ENCODE data around the gene ZNF337. TPM values are rescaled to one million over a fixed set of nuclear protein-coding genes. Genes with fewer than 3 reads are reported as not detected.

Gene ZNF337
- total RNA-seq, 1 experiment from 2014 or later: 6.9 TPM

DNA sequence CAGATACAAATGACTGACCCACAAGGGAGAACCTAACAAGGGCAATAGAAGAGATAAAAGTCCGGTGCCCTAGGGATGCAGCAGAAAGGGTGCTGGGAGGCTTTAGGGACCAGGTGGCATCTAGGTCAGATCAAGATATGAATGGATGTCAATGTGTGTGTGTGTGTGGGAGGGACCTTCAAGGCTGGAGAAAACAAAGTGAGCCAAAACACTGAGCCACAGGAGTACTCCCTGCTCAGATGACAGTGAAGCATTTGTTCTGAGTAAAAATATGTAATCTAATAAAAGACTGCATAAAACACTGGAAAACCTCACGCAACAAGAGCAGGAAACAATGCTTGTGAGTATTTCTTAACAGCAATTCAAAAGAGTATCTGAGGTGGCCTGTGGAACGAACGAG is 28.2 kb downstream of the ZNF337 start:
- CTCF ChIA-PET: no interaction called here

GRCh38 chr20:25659999-25660398 is 36.7 kb downstream of the ZNF337 start:
- ChIA-PET POLR2A (no interaction called here), CTCF (interaction anchor here (0.6 kb wide), 1 partner anchor 17 kb away, joined by 4 read pairs; no protein-coding TSS in a partner anchor)
- DNase-seq (ENCODE audit: low spot score) (no peak), ATAC-seq (no peak)
- Mint-ChIP-seq H3K27me3 (ENCODE audit: low read depth) (no peaks in the 10 kb centered on the region), H3K9me3 (peaks cover 3% of the 10 kb centered on the region; the same call in 1 of the 2 replicates), H3K36me3 (0 out of 2 replicates have a peak, but pooled peaks cover 3% of the 10 kb centered on the region), H3K4me1 (no peaks in the 10 kb centered on the region), H3K27ac (no peak overlapping the region), H3K4me3 (no peak overlapping the region)
- no peak for TF ChIP-seq GABPB1 (CRISPR knock-in tag; IDR thresholded peaks at IDR 0.05)
- no peak for TF ChIP-seq TEAD4 (CRISPR knock-in tag; IDR thresholded peaks at IDR 0.05)
- TF ChIP-seq SP1 (CRISPR knock-in tag; conservative IDR thresholded peaks at IDR 0.05): no peak
- TF ChIP-seq HMGXB4 (CRISPR knock-in tag; IDR thresholded peaks at IDR 0.05): no peak
- no peak for TF ChIP-seq ZNF317 (CRISPR knock-in tag; IDR thresholded peaks at IDR 0.05; ENCODE audit: borderline replicate concordance, low read depth)
- no peak for TF ChIP-seq FOXJ3 (CRISPR knock-in tag; IDR thresholded peaks at IDR 0.05; ENCODE audit: borderline replicate concordance)
- TF ChIP-seq, protein P1, sequence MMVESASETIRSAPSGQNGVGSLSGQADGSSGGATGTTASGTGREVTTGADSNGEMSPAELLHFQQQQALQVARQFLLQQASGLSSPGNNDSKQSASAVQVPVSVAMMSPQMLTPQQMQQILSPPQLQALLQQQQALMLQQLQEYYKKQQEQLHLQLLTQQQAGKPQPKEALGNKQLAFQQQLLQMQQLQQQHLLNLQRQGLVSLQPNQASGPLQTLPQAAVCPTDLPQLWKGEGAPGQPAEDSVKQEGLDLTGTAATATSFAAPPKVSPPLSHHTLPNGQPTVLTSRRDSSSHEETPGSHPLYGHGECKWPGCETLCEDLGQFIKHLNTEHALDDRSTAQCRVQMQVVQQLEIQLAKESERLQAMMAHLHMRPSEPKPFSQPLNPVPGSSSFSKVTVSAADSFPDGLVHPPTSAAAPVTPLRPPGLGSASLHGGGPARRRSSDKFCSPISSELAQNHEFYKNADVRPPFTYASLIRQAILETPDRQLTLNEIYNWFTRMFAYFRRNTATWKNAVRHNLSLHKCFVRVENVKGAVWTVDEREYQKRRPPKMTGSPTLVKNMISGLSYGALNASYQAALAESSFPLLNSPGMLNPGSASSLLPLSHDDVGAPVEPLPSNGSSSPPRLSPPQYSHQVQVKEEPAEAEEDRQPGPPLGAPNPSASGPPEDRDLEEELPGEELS (CRISPR knock-in tag; IDR thresholded peaks at IDR 0.05): no peak
- TF ChIP-seq, protein P2, sequence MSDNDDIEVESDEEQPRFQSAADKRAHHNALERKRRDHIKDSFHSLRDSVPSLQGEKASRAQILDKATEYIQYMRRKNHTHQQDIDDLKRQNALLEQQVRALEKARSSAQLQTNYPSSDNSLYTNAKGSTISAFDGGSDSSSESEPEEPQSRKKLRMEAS (CRISPR knock-in tag; IDR thresholded peaks at IDR 0.05): no peak

More for the DNA sequence above, 28.2 kb downstream of the ZNF337 start:
- POLR2A ChIA-PET: no interaction called here
- H3K27me3 Mint-ChIP-seq (ENCODE audit: low read depth): no peaks in the 10 kb centered on the region
- H3K36me3 Mint-ChIP-seq: peaks cover 7% of the 10 kb centered on the region
- no peak for DNase-seq (ENCODE audit: low spot score)
- TF ChIP-seq NFE2L1 (CRISPR knock-in tag; IDR thresholded peaks at IDR 0.05) (no peak), HMGA2 (CRISPR knock-in tag; IDR thresholded peaks at IDR 0.05) (no peak), OVOL2 (CRISPR knock-in tag; IDR thresholded peaks at IDR 0.05; ENCODE audit: borderline replicate concordance) (no peak)
- peaks cover 3% of the 10 kb centered on the region; the same call in 1 of the 2 replicates for H3K9me3 Mint-ChIP-seq
- H3K27ac Mint-ChIP-seq: no peak overlapping the region
- no peak overlapping the region for H3K4me3 Mint-ChIP-seq
- no peak for ATAC-seq
- no peaks in the 10 kb centered on the region for H3K4me1 Mint-ChIP-seq

DNA sequence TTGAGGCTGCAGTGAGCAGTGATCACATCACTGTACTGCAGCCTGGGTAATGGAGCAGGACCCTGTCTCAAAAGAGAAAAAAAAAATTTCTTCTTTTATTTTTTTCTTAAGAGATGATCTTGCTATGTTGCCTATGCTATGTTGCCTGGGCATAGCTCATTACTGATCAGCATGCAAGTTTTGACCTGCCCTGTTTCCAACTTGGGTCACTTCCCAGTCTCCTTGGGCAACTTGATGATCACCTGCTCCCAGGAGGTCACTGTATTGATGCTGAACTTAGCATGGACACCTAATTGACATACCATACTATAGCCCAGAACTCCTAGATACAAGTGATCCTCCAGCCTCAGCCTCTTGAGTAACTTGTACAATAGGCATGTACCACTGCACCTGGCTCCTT is 42.2 kb downstream of the ZNF337 start:
- DNase-seq (ENCODE audit: low spot score) (no peak), ATAC-seq (no peak)
- ChIA-PET CTCF (no interaction called here), POLR2A (no interaction called here)
- H3K36me3 Mint-ChIP-seq: no peaks in the 10 kb centered on the region
- H3K4me3 Mint-ChIP-seq: no peak overlapping the region
- H3K27me3 Mint-ChIP-seq (ENCODE audit: low read depth): no peaks in the 10 kb centered on the region
- H3K27ac Mint-ChIP-seq: no peak overlapping the region
- H3K4me1 Mint-ChIP-seq: no peaks in the 10 kb centered on the region
- no peaks in the 10 kb centered on the region for H3K9me3 Mint-ChIP-seq
- TF ChIP-seq ATF1 (CRISPR knock-in tag; IDR thresholded peaks at IDR 0.05) (no peak), ZNF416 (CRISPR knock-in tag; IDR thresholded peaks at IDR 0.05) (no peak), ZNF317 (CRISPR knock-in tag; IDR thresholded peaks at IDR 0.05; ENCODE audit: borderline replicate concordance, low read depth) (no peak), FOXP1 (CRISPR knock-in tag; IDR thresholded peaks at IDR 0.05; ENCODE audit: borderline replicate concordance) (no peak), ZNF396 (CRISPR knock-in tag; IDR thresholded peaks at IDR 0.05; ENCODE audit: borderline replicate concordance) (no peak), NR1H2 (CRISPR knock-in tag; IDR thresholded peaks at IDR 0.05) (no peak), HMGXB4 (CRISPR knock-in tag; IDR thresholded peaks at IDR 0.05) (no peak), PRRX2 (CRISPR knock-in tag; IDR thresholded peaks at IDR 0.05) (no peak)
- TF ChIP-seq, protein P2 (CRISPR knock-in tag; IDR thresholded peaks at IDR 0.05): no peak
- TF ChIP-seq, protein P3, sequence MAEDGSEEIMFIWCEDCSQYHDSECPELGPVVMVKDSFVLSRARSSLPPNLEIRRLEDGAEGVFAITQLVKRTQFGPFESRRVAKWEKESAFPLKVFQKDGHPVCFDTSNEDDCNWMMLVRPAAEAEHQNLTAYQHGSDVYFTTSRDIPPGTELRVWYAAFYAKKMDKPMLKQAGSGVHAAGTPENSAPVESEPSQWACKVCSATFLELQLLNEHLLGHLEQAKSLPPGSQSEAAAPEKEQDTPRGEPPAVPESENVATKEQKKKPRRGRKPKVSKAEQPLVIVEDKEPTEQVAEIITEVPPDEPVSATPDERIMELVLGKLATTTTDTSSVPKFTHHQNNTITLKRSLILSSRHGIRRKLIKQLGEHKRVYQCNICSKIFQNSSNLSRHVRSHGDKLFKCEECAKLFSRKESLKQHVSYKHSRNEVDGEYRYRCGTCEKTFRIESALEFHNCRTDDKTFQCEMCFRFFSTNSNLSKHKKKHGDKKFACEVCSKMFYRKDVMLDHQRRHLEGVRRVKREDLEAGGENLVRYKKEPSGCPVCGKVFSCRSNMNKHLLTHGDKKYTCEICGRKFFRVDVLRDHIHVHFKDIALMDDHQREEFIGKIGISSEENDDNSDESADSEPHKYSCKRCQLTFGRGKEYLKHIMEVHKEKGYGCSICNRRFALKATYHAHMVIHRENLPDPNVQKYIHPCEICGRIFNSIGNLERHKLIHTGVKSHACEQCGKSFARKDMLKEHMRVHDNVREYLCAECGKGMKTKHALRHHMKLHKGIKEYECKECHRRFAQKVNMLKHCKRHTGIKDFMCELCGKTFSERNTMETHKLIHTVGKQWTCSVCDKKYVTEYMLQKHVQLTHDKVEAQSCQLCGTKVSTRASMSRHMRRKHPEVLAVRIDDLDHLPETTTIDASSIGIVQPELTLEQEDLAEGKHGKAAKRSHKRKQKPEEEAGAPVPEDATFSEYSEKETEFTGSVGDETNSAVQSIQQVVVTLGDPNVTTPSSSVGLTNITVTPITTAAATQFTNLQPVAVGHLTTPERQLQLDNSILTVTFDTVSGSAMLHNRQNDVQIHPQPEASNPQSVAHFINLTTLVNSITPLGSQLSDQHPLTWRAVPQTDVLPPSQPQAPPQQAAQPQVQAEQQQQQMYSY (CRISPR knock-in tag; IDR thresholded peaks at IDR 0.05): no peak
- TF ChIP-seq, protein P4, sequence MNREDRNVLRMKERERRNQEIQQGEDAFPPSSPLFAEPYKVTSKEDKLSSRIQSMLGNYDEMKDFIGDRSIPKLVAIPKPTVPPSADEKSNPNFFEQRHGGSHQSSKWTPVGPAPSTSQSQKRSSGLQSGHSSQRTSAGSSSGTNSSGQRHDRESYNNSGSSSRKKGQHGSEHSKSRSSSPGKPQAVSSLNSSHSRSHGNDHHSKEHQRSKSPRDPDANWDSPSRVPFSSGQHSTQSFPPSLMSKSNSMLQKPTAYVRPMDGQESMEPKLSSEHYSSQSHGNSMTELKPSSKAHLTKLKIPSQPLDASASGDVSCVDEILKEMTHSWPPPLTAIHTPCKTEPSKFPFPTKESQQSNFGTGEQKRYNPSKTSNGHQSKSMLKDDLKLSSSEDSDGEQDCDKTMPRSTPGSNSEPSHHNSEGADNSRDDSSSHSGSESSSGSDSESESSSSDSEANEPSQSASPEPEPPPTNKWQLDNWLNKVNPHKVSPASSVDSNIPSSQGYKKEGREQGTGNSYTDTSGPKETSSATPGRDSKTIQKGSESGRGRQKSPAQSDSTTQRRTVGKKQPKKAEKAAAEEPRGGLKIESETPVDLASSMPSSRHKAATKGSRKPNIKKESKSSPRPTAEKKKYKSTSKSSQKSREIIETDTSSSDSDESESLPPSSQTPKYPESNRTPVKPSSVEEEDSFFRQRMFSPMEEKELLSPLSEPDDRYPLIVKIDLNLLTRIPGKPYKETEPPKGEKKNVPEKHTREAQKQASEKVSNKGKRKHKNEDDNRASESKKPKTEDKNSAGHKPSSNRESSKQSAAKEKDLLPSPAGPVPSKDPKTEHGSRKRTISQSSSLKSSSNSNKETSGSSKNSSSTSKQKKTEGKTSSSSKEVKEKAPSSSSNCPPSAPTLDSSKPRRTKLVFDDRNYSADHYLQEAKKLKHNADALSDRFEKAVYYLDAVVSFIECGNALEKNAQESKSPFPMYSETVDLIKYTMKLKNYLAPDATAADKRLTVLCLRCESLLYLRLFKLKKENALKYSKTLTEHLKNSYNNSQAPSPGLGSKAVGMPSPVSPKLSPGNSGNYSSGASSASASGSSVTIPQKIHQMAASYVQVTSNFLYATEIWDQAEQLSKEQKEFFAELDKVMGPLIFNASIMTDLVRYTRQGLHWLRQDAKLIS (CRISPR knock-in tag; IDR thresholded peaks at IDR 0.05; ENCODE audit: borderline replicate concordance): no peak

Measured in WTC11 (cell line).